Measurements from ENCODE around the gene TMOD4. TPM values are rescaled to one million over a fixed set of nuclear protein-coding genes. Genes with fewer than 3 reads are reported as not detected.
A peak's percentile ranks its signal among the peaks of the same experiment; 100 is the strongest.

The TMOD4 gene
- total and polyA plus RNA-seq, 2 of the 13 experiments (the other 11 are each of a cell fraction or from before 2014, with no cell fraction given), result 0.66 TPM; not detected in 1

GRCh38 chr1:151165738-151166504 lies 9.9 kb downstream of the TMOD4 start, which contains the start of the genes LYSMD1 and SCNM1 (continued):
- no peak for TF ChIP-seq ZC3H13 (CRISPR knock-in tag; IDR thresholded peaks at IDR 0.05)
- TF ChIP-seq, protein P1, sequence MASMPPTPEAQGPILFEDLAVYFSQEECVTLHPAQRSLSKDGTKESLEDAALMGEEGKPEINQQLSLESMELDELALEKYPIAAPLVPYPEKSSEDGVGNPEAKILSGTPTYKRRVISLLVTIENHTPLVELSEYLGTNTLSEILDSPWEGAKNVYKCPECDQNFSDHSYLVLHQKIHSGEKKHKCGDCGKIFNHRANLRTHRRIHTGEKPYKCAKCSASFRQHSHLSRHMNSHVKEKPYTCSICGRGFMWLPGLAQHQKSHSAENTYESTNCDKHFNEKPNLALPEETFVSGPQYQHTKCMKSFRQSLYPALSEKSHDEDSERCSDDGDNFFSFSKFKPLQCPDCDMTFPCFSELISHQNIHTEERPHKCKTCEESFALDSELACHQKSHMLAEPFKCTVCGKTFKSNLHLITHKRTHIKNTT (CRISPR knock-in tag; IDR thresholded peaks at IDR 0.05), result peak; percentile 95
- TF ChIP-seq DBP (CRISPR knock-in tag; IDR thresholded peaks at IDR 0.05; ENCODE audit: not compliant biosample characterization), result no peak
- TF ChIP-seq ZNF350 (CRISPR knock-in tag; IDR thresholded peaks at IDR 0.05; ENCODE audit: borderline replicate concordance, low read depth), result peak; percentile 74
- peak; percentile 96 for TF ChIP-seq KDM5A (IDR thresholded peaks at IDR 0.05; ENCODE audit: borderline replicate concordance, low read length)
- peak; percentile 81 for TF ChIP-seq ERF (CRISPR knock-in tag; IDR thresholded peaks at IDR 0.05)
- TF ChIP-seq HOXA3 (CRISPR knock-in tag; IDR thresholded peaks at IDR 0.05), result peak; percentile 95
- no peak for TF ChIP-seq NONO (IDR thresholded peaks at IDR 0.05)
- peak; percentile 79 for TF ChIP-seq NONO (CRISPR knock-in tag; conservative IDR thresholded peaks at IDR 0.05)
- TF ChIP-seq ZNF30 (CRISPR knock-in tag; IDR thresholded peaks at IDR 0.05), result no peak
- TF ChIP-seq, protein P2, sequence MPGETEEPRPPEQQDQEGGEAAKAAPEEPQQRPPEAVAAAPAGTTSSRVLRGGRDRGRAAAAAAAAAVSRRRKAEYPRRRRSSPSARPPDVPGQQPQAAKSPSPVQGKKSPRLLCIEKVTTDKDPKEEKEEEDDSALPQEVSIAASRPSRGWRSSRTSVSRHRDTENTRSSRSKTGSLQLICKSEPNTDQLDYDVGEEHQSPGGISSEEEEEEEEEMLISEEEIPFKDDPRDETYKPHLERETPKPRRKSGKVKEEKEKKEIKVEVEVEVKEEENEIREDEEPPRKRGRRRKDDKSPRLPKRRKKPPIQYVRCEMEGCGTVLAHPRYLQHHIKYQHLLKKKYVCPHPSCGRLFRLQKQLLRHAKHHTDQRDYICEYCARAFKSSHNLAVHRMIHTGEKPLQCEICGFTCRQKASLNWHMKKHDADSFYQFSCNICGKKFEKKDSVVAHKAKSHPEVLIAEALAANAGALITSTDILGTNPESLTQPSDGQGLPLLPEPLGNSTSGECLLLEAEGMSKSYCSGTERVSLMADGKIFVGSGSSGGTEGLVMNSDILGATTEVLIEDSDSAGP (CRISPR knock-in tag; IDR thresholded peaks at IDR 0.05; ENCODE audit: borderline replicate concordance), result peak; percentile 84; the same call in 1 of the 2 replicates
- no peak; the same call in 1 of the 2 replicates for TF ChIP-seq ZNF552 (CRISPR knock-in tag; IDR thresholded peaks at IDR 0.05; ENCODE audit: borderline replicate concordance)
- TF ChIP-seq GRHL1 (CRISPR knock-in tag; conservative IDR thresholded peaks at IDR 0.05), result no peak
- TF ChIP-seq SUZ12 (IDR thresholded peaks at IDR 0.05; ENCODE audit: low read depth, low read length), result peak; percentile 96
- no peak for TF ChIP-seq ZBTB43 (CRISPR knock-in tag; conservative IDR thresholded peaks at IDR 0.05)
- TF ChIP-seq ZKSCAN5 (CRISPR knock-in tag; IDR thresholded peaks at IDR 0.05), result no peak
- TF ChIP-seq ZFY (CRISPR knock-in tag; IDR thresholded peaks at IDR 0.05), result peak; percentile 99
- TF ChIP-seq USF2 (IDR thresholded peaks at IDR 0.05; ENCODE audit: low read depth, low read length), result no peak
- TF ChIP-seq USF2 (CRISPR knock-in tag; IDR thresholded peaks at IDR 0.05; ENCODE audit: borderline replicate concordance), result peak; percentile 13; the same call in 1 of the 2 replicates
- TF ChIP-seq HOXA9 (CRISPR knock-in tag; IDR thresholded peaks at IDR 0.05; ENCODE audit: borderline replicate concordance), result no peak

Data from HepG2 (cell line).